Measurements from ENCODE around the gene NSMCE1. TPM values are rescaled to one million over a fixed set of nuclear protein-coding genes. Genes with fewer than 3 reads are reported as not detected.

Gene NSMCE1
- total and polyA plus RNA-seq, 3 donors from 2014 or later = 58.1 to 135 (median 71.1) TPM

GRCh38 chr16:27237219-27238015 is 31.2 kb downstream of the NSMCE1 start:
- Histone ChIP-seq H3K9me3 (no peaks in the 10 kb centered on the region), H3K4me1 (peaks cover 30% of the 10 kb centered on the region), H3K27me3 (no peaks in the 10 kb centered on the region), H3K4me3 (no peak overlapping the region), H3K36me3 (ENCODE audit: low read depth, missing control alignments) (no peaks in the 10 kb centered on the region), H3K27ac (peak overlapping the region in 1 of 2 donors; percentile 65)
- intact Hi-C loops (cut with DNase I; ENCODE audit: low total_unique reads) = loop anchor here (5.0 kb wide), 1 partner anchor 130 kb away; no protein-coding TSS in a partner anchor
- no peak for DNase-seq
- 75 to 80% methylated on average over 22 of the region's 22 CpGs for WGBS, 2 donors
- TF ChIP-seq CTCF (IDR thresholded peaks at IDR 0.05) = no peak
- no peak for TF ChIP-seq POLR2A (IDR thresholded peaks at IDR 0.05)

- DNase-seq = no peak
- no peaks in the 10 kb centered on the region for H3K27me3 ChIP-seq
- 81 to 82% methylated on average over 8 of the region's 8 CpGs for WGBS, 2 donors
- intact Hi-C loops (cut with DNase I; ENCODE audit: low total_unique reads) = loop anchor here (5.0 kb wide), 1 partner anchor 131 kb away; no protein-coding TSS in a partner anchor
- TF ChIP-seq CTCF (IDR thresholded peaks at IDR 0.05) = no peak
- no peak for TF ChIP-seq POLR2A (IDR thresholded peaks at IDR 0.05)
- peak overlapping the region in 1 of 2 donors; percentile 65 for H3K27ac ChIP-seq
- H3K4me1 ChIP-seq = peaks cover 32% of the 10 kb centered on the region
- no peaks in the 10 kb centered on the region for H3K36me3 ChIP-seq (ENCODE audit: low read depth, missing control alignments)
- no peak overlapping the region for H3K4me3 ChIP-seq
- H3K9me3 ChIP-seq = no peaks in the 10 kb centered on the region
These were observed 31.8 kb downstream of the NSMCE1 start for GRCh38 chr16:27236635-27237218.

DNA sequence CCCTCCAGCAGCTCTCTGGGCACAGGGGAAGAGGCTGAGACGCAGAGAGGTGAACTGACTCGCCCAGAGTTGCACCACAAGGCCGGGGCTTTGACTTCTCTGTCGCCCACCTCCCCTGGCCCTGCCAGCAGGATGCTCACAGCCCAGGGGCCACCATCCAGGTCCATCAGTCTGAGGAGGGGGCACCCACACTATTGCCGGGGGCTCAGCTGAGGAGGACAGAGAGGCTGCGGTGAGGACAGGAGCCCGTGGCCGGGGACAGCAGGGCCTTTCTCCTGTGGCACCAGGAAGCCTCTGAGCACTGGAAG is 32.7 kb downstream of the NSMCE1 start:
- WGBS, 2 donors = 87 to 98% methylated on average over 8 of the region's 8 CpGs
- intact Hi-C loops (cut with DNase I; ENCODE audit: low total_unique reads) = loop anchor here (5.0 kb wide), 1 partner anchor 131 kb away; no protein-coding TSS in a partner anchor
- no peak for TF ChIP-seq CTCF (IDR thresholded peaks at IDR 0.05)
- TF ChIP-seq POLR2A (IDR thresholded peaks at IDR 0.05) = no peak
- no peaks in the 10 kb centered on the region for H3K9me3 ChIP-seq
- no peaks in the 10 kb centered on the region for H3K36me3 ChIP-seq (ENCODE audit: low read depth, missing control alignments)
- H3K27ac ChIP-seq = peak overlapping the region; percentile 0 to 7
- no peak overlapping the region for H3K4me3 ChIP-seq
- H3K27me3 ChIP-seq = no peaks in the 10 kb centered on the region
- H3K4me1 ChIP-seq = peaks cover 26% of the 10 kb centered on the region
- no peak for DNase-seq

DNA sequence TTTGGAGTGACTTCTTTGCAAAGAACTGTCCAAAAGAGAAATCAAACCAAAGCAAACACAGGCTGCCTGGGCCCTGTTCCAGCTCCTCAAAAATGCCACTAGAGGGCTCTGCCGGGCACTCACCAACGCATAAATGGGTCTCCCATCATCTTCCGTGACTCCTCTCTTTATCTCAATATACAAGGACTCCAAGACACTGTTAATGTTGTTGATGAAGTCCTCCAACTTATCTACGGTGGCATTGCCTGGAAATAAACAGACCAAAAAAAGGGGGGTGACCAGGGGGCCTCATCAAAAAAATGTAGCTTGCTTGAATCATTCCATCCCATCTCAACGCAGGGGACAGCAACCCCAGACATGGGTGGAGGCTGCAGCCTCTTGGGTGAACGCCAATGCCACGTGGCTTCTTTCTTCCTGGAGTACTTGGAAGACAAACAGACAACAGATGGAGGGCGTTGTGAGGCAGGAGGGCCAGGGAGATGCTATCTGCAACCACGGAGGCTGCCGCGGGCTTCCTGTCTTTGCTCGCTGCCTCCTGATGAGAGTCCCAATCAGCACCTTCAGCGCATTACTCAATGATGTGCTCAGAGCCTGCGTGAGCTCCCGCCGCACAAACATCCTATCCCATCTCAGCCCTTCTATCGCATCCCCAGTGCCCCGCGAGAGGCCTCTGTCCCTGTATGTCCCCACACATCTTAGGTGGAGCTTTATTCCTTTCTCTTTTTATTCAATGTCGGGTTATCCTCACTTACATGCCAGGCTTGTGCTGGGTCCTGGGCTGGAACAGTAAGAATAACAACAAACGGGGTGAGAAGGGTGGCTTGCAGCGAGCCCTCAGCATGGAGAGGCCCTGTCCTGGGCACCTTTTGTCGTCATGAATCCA is 33.3 kb downstream of the NSMCE1 start:
- H3K36me3 ChIP-seq (ENCODE audit: low read depth, missing control alignments) = no peaks in the 10 kb centered on the region
- H3K27ac ChIP-seq = peak overlapping the region; percentile 0 to 7
- intact Hi-C loops (cut with DNase I; ENCODE audit: low total_unique reads) = loop anchor here (5.0 kb wide), 1 partner anchor 132 kb away; no protein-coding TSS in a partner anchor
- DNase-seq = peak; percentile 90
- peak; percentile 55 to 70 (median 64) for TF ChIP-seq CTCF (IDR thresholded peaks at IDR 0.05)
- TF ChIP-seq POLR2A (IDR thresholded peaks at IDR 0.05) = no peak
- no peaks in the 10 kb centered on the region for H3K9me3 ChIP-seq
- peaks cover 22% of the 10 kb centered on the region for H3K4me1 ChIP-seq
- 42 to 54% methylated on average over 23 of the region's 23 CpGs for WGBS, 2 donors
- no peak overlapping the region for H3K4me3 ChIP-seq
- no peaks in the 10 kb centered on the region for H3K27me3 ChIP-seq

Data from testis (tissue), 3 donors.